Measurements from ENCODE around the gene PPP1R1B.

The PPP1R1B gene

DNA sequence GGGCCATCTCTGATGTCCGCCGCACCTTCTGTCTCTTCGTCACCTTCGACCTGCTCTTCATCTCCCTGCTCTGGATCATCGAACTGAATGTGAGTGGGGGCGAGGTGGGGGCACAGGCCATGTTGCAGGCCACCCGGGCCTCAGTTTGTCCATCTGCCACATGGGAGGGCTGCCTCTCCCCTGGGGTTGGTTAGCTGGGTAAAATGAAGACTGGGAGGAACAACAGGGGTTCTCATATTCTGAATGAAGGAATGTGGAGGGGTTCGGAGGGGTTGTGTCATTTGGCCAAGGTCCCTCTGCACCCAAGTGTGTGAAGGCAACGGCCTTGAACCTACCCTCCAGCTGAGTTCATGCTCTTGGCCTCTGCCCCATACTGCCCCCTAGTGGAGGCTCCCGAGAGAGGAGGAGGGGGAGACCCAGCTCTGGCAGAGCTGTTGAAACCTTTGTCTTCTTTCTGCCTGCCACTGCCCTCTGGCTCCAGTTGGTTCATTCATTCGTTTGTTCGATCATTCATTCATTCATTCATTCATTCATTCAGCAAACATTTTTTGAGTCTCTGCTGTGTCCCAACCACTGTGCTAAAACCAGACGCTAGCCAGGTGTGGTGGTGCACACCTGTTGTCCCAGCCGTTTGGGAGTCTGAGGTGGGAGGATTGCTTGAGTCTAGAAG lies 27.0 kb downstream of the PPP1R1B start:
- DNase-seq (ENCODE audit: low read depth) = peak; percentile 60

DNA sequence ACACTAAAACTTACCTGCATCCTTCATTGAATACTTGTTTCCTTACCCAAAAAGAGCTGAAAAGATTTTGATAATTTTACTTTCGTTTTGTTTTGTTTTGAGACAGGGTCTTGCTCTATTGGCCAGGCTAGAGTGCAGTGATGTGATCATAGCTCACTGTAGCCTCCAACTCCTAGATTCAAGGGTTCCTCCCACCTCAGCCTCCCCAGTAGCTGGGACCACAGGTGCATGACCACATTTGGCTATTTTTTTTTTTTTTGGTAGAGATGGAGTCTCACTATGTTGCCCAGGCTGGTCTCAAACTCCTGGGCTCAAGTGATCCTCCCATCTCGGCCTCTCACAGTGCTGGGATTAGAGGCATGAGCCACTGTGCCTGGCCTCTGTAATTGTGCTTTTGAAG lies 28.4 kb downstream of the PPP1R1B start:
- DNase-seq (ENCODE audit: low read depth) = no peak

DNA sequence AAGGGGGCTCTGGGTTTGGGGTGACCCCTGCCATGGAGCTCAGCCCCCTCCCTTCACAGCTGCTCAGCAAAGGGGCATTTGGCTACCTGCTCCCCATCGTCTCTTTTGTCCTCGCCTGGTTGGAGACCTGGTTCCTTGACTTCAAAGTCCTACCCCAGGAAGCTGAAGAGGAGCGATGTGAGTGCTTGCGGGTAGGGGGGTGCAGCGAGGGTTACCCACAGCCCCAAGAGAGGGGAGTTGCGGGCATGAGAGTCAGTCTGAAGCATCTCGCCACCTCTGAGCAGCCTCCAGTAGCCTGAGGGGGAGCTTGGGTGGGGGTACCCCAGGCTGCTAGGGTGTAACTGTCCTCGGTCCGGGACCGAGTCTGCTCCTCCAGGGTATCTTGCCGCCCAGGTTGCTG lies 31.6 kb downstream of the PPP1R1B start:
- no peak for DNase-seq (ENCODE audit: low read depth)

DNA sequence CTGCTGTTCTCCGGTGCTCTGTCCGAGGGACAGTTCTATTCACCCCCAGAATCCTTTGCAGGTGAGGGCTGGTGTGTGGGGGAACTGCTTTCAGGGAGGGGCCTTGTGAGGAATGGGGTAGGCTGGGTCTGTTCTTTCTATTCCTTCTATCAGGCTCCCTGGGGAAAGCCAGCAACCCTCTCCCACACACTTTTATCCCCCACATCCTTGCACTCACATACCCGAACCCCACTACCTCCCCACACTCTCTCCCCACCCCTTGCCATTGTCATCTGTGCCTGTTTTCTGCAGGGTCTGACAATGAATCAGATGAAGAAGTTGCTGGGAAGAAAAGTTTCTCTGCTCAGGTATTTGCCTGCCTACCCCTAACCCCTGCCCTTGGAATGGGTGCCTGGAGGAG lies 32.0 kb downstream of the PPP1R1B start:
- no peak for DNase-seq (ENCODE audit: low read depth)

DNA sequence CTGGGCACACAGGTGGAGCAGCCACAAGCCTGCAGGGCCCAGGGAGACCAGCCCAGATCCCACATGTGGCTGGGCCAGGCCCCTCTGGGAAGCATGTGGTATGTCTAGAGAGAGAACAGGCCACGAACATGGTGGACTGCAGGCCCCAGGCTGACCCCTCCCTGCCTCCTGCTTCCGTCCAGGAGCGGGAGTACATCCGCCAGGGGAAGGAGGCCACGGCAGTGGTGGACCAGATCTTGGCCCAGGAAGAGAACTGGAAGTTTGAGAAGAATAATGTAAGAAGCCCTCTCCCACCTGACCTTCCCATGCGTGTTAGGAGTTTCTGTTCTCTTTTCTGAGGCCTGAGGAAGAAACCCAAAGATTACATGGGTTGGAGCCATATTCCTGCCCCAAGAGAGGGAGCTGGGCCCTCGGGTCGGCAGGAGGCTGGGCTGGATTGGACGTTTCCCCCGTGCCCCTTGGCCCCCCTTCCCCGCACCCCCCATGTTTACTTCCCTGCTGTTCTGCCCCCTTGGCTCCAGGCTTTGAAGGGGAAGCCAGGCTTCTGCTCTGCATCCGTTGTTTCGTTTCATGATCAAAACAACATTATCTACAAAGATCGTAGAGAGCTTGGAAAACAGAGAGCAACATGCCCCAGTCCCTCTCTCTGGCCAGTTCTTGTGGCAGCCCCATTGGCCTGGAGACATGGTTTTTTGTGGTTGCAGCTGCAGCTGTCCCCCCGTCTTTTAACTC lies 32.7 kb downstream of the PPP1R1B start:
- no peak for DNase-seq (ENCODE audit: low read depth)

DNA sequence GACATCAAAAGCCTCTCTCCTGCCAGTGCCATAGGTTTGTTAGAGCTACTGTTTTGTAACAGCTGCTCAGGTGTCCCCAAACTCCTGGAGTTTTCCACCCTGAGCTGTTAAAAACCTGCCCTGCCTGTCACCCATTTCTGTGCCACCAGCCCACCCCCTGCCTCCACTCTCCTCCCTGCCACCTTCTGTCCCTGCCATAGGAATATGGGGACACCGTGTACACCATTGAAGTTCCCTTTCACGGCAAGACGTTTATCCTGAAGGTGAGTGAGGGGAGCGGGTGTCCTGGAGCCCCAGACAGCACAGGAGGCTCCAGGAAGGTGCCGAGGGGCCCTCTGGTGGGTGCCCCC lies 33.2 kb downstream of the PPP1R1B start:
- no peak for DNase-seq (ENCODE audit: low read depth)

DNA sequence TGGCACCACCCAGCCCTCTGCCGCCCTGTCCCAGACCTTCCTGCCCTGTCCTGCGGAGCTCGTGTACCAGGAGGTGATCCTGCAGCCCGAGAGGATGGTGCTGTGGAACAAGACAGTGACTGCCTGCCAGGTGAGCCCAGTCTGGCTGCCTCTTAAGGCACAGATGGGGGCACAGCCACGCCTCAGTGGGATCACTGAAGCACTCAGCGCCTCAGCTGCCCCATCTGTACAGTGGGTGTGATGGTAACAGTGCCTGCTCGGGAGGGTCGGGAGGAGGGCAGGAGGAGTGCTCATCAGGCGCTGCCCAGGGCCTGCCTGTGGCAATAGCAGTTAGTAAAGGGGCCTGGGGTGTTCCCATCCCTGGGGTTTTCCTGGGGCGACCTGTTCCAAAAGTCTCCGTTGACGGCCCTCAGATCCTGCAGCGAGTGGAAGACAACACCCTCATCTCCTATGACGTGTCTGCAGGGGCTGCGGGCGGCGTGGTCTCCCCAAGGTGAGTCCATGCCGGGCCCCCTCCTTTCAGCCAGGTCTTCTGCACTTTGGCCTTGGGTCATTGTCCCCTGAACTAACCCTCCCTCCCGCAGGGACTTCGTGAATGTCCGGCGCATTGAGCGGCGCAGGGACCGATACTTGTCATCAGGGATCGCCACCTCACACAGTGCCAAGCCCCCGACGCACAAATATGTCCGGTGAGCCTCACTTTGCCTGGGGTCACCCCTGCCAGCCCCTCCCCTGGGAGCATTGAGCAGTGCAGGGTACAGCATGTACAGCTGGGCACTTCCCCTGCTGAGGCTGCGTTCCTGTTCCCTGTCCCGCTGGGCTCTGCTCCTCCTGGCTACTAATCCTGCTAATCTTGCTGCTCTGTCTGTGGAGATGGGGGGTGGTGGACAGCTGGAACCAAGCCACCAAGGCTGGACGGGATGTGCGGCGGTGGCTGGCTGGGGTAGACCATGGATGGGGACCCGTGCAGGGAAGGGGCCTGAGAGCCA lies 33.9 kb downstream of the PPP1R1B start:
- no peak for DNase-seq (ENCODE audit: low read depth)

DNA sequence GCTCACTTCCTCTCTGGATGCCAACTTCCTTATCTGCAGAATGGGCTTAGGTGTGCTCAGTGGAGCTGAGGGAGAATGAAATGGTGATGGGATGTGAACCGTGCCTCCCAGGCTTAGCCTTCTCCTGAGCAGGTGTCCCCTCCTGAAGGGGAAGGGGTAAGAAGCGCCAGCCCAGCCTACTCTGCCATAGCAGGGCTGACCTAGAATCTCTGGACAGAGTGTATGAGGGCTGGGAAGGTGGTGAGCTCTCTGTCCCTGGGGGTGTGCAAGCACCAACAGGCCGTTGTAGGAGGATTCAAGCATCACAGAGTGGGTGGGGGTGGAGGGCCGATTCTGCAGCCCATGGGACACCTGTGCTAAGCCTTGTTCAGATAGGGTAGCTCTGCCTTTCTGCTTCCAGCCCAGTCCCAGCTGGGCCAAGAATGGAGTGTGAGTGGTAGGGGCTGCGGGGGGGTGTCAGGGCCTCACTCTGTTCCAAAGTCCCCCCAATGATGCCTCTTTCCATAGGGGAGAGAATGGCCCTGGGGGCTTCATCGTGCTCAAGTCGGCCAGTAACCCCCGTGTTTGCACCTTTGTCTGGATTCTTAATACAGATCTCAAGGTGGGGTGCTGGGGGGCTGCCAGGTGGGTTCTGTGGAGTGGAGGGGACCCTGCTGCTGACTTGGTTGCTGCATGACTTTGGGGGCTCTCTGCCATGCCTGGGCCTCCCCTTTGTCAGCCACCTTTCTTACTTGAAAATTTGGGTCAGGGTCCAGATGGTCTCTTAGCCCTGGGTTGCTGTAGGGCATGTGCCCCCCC lies 35.2 kb downstream of the PPP1R1B start:
- no peak for DNase-seq (ENCODE audit: low read depth)

DNA sequence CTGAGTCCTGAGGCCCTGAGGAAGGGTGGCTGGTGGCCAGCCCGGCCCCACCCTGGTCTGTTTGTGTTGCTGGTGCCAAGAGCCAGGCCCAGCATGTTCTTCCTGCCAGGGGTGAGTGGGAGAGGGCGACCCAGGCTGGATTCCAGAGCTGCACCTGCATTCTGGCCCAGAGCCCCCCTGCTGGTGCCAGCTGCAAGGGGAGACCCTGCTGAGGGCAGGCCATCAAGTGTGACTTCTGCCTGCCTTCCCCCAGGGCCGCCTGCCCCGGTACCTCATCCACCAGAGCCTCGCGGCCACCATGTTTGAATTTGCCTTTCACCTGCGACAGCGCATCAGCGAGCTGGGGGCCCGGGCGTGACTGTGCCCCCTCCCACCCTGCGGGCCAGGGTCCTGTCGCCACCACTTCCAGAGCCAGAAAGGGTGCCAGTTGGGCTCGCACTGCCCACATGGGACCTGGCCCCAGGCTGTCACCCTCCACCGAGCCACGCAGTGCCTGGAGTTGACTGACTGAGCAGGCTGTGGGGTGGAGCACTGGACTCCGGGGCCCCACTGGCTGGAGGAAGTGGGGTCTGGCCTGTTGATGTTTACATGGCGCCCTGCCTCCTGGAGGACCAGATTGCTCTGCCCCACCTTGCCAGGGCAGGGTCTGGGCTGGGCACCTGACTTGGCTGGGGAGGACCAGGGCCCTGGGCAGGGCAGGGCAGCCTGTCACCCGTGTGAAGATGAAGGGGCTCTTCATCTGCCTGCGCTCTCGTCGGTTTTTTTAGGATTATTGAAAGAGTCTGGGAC lies 36.0 kb downstream of the PPP1R1B start:
- DNase-seq (ENCODE audit: low read depth) = no peak

DNA sequence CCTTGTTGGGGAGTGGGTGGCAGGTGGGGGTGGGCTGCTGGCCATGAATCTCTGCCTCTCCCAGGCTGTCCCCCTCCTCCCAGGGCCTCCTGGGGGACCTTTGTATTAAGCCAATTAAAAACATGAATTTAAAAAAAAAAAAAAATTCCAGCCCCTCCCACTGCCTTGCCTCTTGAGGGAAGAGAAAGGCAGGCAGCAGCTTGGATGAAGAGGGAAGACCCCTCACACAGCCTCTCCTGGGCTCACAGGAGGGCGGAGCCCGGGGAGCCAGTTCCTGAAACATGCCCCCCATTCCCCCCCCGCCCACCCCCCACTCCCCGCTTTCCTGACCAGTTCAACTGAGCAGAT lies 36.6 kb downstream of the PPP1R1B start:
- DNase-seq (ENCODE audit: low read depth) = no peak

DNA sequence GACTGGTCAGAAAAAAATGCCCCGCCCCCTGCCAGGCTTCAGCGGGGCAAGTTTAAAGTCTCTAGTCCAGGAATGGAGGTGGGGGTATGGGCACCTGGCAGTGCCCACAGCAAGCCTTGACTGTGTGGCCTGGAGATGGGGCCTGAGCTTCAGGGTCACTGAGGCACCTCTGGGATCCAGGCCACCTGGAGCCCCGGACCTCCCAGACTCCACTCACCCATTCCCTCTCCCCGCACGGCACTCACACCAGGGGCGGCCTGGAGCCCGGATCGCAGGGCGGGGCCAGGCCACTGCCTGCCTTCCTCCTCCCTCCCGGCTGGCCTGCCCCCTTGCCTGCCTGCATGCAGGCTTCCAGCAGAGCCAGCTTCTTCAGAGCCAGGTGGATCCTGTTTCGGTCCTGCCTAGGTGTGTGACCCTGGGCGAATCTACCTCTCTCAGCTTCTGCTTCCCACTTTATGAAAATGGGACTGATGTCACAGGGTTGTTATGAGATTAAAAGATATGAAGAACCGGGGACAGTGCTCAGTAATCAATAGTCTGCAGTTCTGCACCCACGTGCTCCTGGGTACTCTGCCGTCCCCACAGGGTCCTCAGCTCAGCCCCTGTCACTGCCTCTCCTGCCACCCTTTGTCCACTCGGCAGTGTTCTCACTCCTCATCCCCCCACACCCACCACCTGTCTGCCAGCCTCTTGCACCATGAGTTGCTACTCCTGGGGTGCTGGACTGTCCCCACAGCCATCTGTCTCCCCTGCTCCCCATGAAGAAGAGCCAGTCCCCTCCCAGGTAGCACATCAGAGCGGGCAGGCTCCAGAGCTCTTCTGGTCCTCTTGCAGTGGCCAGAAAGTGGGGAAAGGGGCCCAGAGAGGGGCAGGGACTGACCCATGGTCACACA lies 37.2 kb downstream of the PPP1R1B start:
- no peak for DNase-seq (ENCODE audit: low read depth)

DNA sequence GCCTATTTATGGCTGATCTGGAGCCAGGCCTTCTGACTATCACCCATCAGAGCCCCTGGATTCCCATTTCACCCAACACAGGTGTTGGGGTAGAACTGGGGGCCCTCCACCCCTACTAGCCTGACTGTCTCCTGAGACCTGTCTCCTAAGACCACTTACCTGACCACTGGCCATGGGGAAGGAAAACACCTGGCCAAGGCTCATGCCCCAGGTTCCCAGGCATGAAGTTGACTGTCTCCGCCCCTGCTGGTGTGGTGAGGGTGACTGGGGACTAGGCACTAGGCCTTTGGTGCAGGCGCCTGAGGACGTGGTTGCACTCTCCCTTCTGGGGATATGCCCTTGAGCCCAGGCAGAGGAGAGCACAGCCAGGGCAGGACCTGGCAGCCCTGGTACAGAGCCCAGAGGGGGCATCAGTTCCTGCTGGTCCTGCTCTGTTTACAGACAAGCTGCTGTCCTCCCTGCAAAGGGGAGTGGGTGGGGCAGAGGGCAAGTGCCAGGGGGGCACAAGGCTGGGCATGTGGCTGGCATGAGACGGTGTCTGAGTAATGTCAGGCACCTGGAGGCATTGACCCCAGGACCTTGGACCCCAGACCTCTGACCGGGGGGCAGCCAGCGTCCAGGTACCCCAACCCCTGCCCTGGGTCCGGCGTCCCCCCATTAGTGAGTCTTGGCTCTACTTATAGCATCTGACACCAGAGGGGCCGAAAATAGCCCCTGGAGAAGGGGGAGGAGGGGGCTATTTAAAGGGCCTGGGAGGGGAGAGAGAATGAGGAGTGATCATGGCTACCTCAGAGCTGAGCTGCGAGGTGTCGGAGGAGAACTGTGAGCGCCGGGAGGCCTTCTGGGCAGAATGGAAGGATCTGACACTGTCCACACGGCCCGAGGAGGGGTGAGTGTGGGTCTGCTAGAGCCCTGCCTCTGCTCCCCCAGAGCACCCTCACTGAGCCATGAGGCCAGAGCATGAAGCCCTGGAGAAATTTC lies 38.1 kb downstream of the PPP1R1B start, which contains the start of gene TCAP:
Gene TCAP, plus strand, starts transcription at position 769 of the 981 bp plus-strand sequence. Its CDS starts 11 bp downstream, at position 780.
- DNase-seq (ENCODE audit: low read depth) = no peak

DNA sequence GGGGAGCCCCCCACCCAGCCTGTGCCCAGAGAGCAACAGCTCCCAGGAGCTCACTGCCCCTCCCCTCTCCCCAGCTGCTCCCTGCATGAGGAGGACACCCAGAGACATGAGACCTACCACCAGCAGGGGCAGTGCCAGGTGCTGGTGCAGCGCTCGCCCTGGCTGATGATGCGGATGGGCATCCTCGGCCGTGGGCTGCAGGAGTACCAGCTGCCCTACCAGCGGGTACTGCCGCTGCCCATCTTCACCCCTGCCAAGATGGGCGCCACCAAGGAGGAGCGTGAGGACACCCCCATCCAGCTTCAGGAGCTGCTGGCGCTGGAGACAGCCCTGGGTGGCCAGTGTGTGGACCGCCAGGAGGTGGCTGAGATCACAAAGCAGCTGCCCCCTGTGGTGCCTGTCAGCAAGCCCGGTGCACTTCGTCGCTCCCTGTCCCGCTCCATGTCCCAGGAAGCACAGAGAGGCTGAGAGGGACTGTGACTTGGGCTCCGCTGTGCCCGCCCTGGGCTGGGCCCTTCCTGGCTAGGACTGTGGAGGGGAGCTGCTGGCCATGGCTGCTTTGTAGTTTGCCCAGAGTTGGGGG lies 39.0 kb downstream of the PPP1R1B start:
- no peak for DNase-seq (ENCODE audit: low read depth)

DNA sequence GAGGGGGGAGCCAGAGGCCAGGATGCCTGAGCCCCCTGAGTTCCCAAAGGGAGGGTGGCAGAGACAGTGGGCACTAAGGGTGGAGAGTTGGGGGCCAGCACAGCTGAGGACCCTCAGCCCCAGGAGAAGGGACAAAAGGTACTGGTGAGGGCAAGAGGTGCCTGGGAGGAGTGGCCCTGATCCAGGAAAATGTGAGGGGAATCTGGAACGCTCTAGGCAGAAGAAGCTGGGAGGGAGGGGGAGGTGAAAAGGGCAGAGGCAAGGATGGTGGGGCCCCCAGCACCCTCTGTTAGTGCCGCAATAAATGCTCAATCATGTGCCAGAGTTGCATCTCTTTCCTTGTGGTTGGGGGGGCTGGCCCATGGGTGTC lies 39.5 kb downstream of the PPP1R1B start:
- DNase-seq (ENCODE audit: low read depth) = no peak

DNA sequence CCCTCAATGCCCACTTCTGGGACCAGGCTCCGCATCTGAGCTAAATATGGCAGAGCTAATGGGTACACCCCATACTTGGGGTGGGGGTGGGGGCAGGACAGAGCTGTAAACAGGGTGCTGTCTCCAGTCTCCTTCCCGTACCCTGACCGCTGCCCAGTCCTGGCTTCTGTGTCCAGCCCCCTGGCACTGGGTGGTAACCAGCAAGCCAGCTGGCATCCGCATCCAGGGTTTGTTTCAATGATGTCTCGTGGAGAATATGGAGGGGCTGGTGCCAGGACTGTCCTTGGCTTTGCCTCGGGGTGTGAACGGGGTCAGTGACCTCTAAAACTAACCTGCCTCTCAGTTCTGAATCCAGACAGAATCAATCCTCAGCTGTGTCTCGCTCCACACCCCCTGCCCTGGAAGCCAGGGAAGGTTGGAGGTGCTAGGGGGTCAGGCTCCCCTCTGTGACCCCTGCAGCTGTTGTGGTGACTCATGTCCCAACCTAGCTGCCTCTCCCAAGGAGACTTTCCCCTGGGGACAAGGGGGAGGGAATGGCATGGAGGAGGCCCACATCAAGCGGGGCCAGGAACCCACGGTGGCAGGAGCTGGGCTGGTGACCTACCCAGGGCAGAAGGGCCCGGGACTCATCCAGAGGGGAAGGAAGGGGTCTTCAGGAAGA lies 40.0 kb downstream of the PPP1R1B start:
- no peak for DNase-seq (ENCODE audit: low read depth)

DNA sequence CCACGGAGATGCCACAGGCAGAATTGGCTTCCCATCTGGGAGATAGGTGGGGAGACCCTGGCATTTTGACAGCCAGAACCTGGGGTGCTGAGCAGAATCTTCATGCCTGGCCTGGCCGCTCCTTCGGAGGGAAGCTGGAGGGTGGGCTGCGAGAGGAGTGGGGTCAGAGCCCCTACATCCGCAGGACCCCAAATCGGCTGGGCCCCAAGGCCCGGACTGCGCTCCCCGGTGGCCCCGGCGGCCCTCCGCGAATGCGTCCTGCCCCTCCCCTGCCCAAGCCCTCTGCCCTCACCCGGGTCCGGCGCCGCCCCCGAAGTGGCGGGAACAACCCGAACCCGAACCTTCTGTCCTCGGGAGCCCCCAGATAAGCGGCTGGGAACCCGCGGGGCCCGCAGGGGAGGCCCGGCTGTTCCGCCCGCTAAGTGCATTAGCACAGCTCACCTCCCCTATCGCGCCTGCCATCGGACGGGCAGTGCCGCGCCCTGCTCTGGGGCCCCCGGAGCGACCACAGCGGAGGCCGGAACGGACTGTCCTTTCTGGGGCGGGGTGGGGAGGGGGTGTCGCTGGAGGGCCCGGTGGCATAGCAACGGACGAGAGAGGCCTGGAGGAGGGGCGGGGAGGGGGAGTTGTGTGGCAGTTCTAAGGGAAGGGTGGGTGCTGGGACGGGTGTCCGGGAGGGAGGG lies 40.7 kb downstream of the PPP1R1B start:
- no peak for DNase-seq (ENCODE audit: low read depth)
